Measurements from ENCODE around the gene CASP9.

- TF ChIP-seq BCL6 (CRISPR knock-in tag; IDR thresholded peaks at IDR 0.05): no peak
- TF ChIP-seq RNF2 (conservative IDR thresholded peaks at IDR 0.05; ENCODE audit: low read depth): no peak
- TF ChIP-seq POLR2AphosphoS5 (IDR thresholded peaks at IDR 0.05; ENCODE audit: low read depth, low read length): no peak
- TF ChIP-seq ZFP37 (CRISPR knock-in tag; IDR thresholded peaks at IDR 0.05; ENCODE audit: borderline replicate concordance): no peak
- TF ChIP-seq LBX2 (CRISPR knock-in tag; IDR thresholded peaks at IDR 0.05; ENCODE audit: borderline replicate concordance): no peak
- TF ChIP-seq NR2F2 (IDR thresholded peaks at IDR 0.05; ENCODE audit: borderline replicate concordance, low read depth): no peak
Measured at GRCh38 chr1:15492596-15492995, 31.4 kb downstream of the CASP9 start.

All from HepG2 (cell line).